Fibroblast of skin of scalp (primary cell): ENCODE measurements around the gene POMT1.
A peak's percentile ranks its signal among the peaks of the same experiment; 100 is the strongest.
"Not testable (repeated sequence)": the region's sequence is repeated elsewhere in the genome, so short reads cannot be mapped to it uniquely, and the experiment has no call there.

ENCODE experiments used
- DNase-seq: peaks from one replicate; pipeline ENCODE4 v3.0.0-alpha.2; 2013

The POMT1 gene

GRCh38 chr9:131525643-131526565, 23.2 kb downstream of the POMT1 start:
- DNase-seq, result no peak

- no peak for DNase-seq
These were observed 25.5 kb downstream of the POMT1 start for GRCh38 chr9:131528186-131528585.

GRCh38 chr9:131528886-131529505, 26.3 kb downstream of the POMT1 start:
- no peak for DNase-seq

GRCh38 chr9:131529597-131530545, 27.2 kb downstream of the POMT1 start:
- no peak for DNase-seq

GRCh38 chr9:131530546-131530919, 27.8 kb downstream of the POMT1 start:
- DNase-seq, result peak; percentile 17

GRCh38 chr9:131530920-131531832, 28.5 kb downstream of the POMT1 start, which contains the start of gene UCK1:
Gene UCK1 (minus strand): TSS chr9:131531263. CDS start chr9:131531174, 89 bp downstream.
- DNase-seq, result peak; percentile 84

- DNase-seq, result no peak
These were observed 32.1 kb downstream of the POMT1 start for GRCh38 chr9:131534721-131535237.

GRCh38 chr9:131537946-131538345, 35.2 kb downstream of the POMT1 start:
- DNase-seq, result no peak

- no peak for DNase-seq
These were observed 36.7 kb downstream of the POMT1 start for GRCh38 chr9:131539223-131539923.

- DNase-seq, result no peak
These were observed 40.4 kb downstream of the POMT1 start for GRCh38 chr9:131543141-131543540.

GRCh38 chr9:131545003-131545785, 42.5 kb downstream of the POMT1 start, which contains the start of gene PRRT1B:
Gene PRRT1B (plus strand): TSS chr9:131545523. CDS start chr9:131545616, 93 bp downstream.
- no peak for DNase-seq

- no peak for DNase-seq
These were observed 43.1 kb downstream of the POMT1 start for GRCh38 chr9:131545786-131546335.

GRCh38 chr9:131546336-131547084, 43.8 kb downstream of the POMT1 start:
- DNase-seq, result no peak

GRCh38 chr9:131549186-131549585, 46.5 kb downstream of the POMT1 start:
- not testable (repeated sequence) for DNase-seq

GRCh38 chr9:131550465-131550864, 47.7 kb downstream of the POMT1 start:
- DNase-seq, result not testable (repeated sequence)

- DNase-seq, result no peak
These were observed 49.3 kb downstream of the POMT1 start for GRCh38 chr9:131552030-131552429.

- DNase-seq, result no peak
These were observed 51.5 kb downstream of the POMT1 start for GRCh38 chr9:131554087-131554842.
